Nephron progenitor cell (in vitro differentiated cells): ENCODE results near the gene NEK6.

Experiments used
- DNase-seq: peaks from one replicate; pipeline ENCODE4 v3.0.0; 2021
- H3K27ac Mint-ChIP-seq: 2 replicates; pipeline ENCODE4 v1.8.0; 2021; ENCODE audit warnings: mild to moderate bottlenecking, moderate library complexity, mixed read lengths
- H3K27me3 Mint-ChIP-seq: 2 replicates; pipeline ENCODE4 v1.8.0; 2021; ENCODE audit warnings: mild to moderate bottlenecking, low read depth, mixed read lengths; ENCODE audit not compliant: poor library complexity
- H3K36me3 Mint-ChIP-seq: 2 replicates; pipeline ENCODE4 v1.8.0; 2021; ENCODE audit warnings: low read depth, mixed read lengths
- H3K4me1 Mint-ChIP-seq: 2 replicates; pipeline ENCODE4 v1.8.0; 2021; ENCODE audit warnings: mixed read lengths
- H3K4me3 Mint-ChIP-seq: 2 replicates; pipeline ENCODE4 v1.8.0; 2021; ENCODE audit warnings: mild to moderate bottlenecking, moderate library complexity, mixed read lengths
- H3K9me3 Mint-ChIP-seq: 2 replicates; pipeline ENCODE4 v1.8.0; 2021; ENCODE audit warnings: mild to moderate bottlenecking, moderate library complexity, mixed read lengths
- TF ChIP-seq, protein P1 (sequence below): fragments of 200-600 bp; sonication (generic); IDR thresholded peaks from 2 replicates; pipeline ENCODE4 v1.5.0; 2021; ENCODE audit warnings: antibody characterized with exemption

The NEK6 gene

GRCh38 chr9:124355039-124355940 lies 97.5 kb downstream of the NEK6 start:
- peaks cover 32% of the 10 kb centered on the region for H3K4me1 Mint-ChIP-seq
- no peaks in the 10 kb centered on the region for H3K27me3 Mint-ChIP-seq
- no peak overlapping the region for H3K4me3 Mint-ChIP-seq
- H3K27ac Mint-ChIP-seq, result no peak overlapping the region
- DNase-seq, result no peak
- H3K36me3 Mint-ChIP-seq, result peaks cover 49% of the 10 kb centered on the region
- TF ChIP-seq, protein P1, sequence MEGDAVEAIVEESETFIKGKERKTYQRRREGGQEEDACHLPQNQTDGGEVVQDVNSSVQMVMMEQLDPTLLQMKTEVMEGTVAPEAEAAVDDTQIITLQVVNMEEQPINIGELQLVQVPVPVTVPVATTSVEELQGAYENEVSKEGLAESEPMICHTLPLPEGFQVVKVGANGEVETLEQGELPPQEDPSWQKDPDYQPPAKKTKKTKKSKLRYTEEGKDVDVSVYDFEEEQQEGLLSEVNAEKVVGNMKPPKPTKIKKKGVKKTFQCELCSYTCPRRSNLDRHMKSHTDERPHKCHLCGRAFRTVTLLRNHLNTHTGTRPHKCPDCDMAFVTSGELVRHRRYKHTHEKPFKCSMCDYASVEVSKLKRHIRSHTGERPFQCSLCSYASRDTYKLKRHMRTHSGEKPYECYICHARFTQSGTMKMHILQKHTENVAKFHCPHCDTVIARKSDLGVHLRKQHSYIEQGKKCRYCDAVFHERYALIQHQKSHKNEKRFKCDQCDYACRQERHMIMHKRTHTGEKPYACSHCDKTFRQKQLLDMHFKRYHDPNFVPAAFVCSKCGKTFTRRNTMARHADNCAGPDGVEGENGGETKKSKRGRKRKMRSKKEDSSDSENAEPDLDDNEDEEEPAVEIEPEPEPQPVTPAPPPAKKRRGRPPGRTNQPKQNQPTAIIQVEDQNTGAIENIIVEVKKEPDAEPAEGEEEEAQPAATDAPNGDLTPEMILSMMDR, result no peak
- no peaks in the 10 kb centered on the region for H3K9me3 Mint-ChIP-seq

- TF ChIP-seq, protein P1, result no peak
- Mint-ChIP-seq H3K4me3 (no peak overlapping the region), H3K27me3 (no peaks in the 10 kb centered on the region), H3K9me3 (no peaks in the 10 kb centered on the region), H3K36me3 (peaks cover 48% of the 10 kb centered on the region), H3K4me1 (peaks cover 26% of the 10 kb centered on the region), H3K27ac (peak overlapping the region; percentile 71)
- no peak for DNase-seq
Measured at GRCh38 chr9:124355941-124356744, 98.4 kb downstream of the NEK6 start.

DNA sequence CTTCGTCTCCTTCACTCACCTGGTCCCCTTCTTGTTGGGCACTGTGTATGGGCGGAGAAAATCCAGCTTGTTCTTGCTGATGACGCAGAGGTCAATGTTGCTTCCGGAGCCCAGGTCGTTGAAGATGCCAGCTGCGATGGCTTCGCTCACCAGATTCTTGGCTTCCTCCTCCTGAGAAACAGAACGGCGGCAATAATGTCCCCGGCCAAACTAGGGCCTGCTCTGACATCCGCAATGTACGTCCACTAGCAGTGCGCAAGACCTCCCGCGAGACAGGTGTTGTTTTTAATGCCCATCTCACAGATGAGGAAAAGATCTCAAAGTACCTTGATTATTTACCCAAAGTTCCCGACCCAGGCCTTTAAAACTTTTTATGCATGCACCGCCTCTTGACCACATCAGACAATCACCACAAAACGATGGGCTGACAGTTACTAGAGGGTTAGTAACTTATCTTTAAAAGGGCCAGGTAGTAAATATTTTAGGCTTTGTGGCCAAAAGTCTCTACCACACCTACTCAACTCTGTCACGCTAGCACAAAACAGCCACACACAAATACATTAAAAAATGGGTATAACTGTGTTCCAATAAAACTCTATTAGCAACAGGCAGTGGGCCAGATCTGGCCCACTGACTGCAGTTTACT lies 99.1 kb downstream of the NEK6 start:
- H3K9me3 Mint-ChIP-seq, result no peaks in the 10 kb centered on the region
- H3K27ac Mint-ChIP-seq, result no peak overlapping the region
- peaks cover 23% of the 10 kb centered on the region for H3K4me1 Mint-ChIP-seq
- no peak overlapping the region for H3K4me3 Mint-ChIP-seq
- H3K27me3 Mint-ChIP-seq, result no peaks in the 10 kb centered on the region
- TF ChIP-seq, protein P1, result no peak
- DNase-seq, result no peak
- peaks cover 40% of the 10 kb centered on the region for H3K36me3 Mint-ChIP-seq

- no peak overlapping the region for H3K4me3 Mint-ChIP-seq
- DNase-seq, result no peak
- H3K36me3 Mint-ChIP-seq, result peaks cover 32% of the 10 kb centered on the region
- peaks cover 23% of the 10 kb centered on the region for H3K4me1 Mint-ChIP-seq
- no peaks in the 10 kb centered on the region for H3K9me3 Mint-ChIP-seq
- no peak overlapping the region for H3K27ac Mint-ChIP-seq
- no peaks in the 10 kb centered on the region for H3K27me3 Mint-ChIP-seq
- TF ChIP-seq, protein P1, result no peak
Measured at GRCh38 chr9:124357721-124358361, 100.1 kb downstream of the NEK6 start.

DNA sequence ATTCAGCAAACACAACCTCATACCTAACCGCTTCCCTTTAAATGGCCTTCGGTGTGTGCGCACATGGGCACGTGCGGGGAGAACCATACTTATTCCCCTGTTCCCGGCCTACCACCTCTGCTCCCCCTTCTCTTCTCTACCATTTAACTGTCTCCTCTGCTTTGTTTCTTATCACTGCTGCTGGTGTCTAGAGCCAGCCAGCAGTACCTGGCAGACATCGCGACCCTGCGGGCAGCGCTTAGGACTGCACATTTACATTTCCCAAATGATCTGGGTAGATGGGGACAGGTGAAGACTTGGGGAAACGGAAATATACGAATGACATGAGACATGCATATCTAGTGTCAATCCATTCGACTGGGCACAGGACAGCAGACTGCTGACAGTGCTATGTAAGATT lies 100.9 kb downstream of the NEK6 start:
- Mint-ChIP-seq H3K9me3 (no peaks in the 10 kb centered on the region), H3K27ac (peak overlapping the region; percentile 58), H3K4me1 (peaks cover 23% of the 10 kb centered on the region), H3K36me3 (peaks cover 35% of the 10 kb centered on the region), H3K27me3 (no peaks in the 10 kb centered on the region), H3K4me3 (no peak overlapping the region)
- TF ChIP-seq, protein P1, result no peak
- no peak for DNase-seq
